HG02571 (cell line): ENCODE results near the gene NUP43.
"Not testable (repeated sequence)": the region's sequence is repeated elsewhere in the genome, so short reads cannot be mapped to it uniquely, and the experiment has no call there.

Experiments used
- ATAC-seq: cut with Tn5 transposase; IDR thresholded peaks from one replicate; pipeline ENCODE4 v1.9.1; 2021; ENCODE audit warnings: mild to moderate bottlenecking, moderate library complexity; ENCODE audit not compliant: unreplicated experiment

The NUP43 gene

DNA sequence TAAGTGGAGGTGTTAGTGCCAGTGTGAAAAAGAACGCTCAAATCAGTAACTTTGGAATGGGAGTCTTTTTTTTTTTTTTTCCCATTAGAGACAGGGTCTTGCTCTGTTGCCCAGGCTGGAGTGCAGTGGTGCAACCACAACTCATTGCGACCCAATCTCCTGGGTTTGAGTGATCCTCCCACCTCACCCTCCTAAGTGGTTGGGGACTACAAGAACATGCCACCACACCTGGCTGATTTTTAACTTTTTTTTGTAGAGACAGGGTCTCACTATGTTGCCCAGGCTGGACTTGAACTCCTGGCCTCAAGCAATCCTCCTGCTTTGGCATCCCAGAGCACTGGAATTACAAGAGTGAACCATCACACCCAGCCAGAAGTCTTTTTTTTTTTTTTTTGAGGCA is 48.2 kb downstream of the NUP43 start:
- ATAC-seq = no peak

- no peak for ATAC-seq
Measured at GRCh38 chr6:149696901-149697300, 49.4 kb downstream of the NUP43 start.

DNA sequence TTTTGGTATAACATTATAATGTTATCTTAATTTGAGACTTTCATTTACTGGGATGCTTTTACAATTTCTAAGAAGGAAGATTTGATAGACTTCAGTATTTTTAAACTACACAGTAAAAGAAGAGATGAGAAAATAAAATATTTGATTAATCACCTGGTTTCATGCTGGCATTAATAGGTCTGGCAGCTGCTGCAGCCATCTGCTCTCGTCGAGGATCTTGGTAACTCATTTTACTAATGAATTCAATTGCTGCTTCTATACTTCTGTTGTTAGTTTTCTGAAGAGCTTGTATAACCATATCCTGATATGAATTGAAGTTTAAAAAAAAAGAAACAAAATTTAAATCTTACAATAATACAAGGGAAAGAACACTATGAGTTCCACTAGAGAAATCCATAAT is 51.4 kb downstream of the NUP43 start:
- no peak for ATAC-seq

DNA sequence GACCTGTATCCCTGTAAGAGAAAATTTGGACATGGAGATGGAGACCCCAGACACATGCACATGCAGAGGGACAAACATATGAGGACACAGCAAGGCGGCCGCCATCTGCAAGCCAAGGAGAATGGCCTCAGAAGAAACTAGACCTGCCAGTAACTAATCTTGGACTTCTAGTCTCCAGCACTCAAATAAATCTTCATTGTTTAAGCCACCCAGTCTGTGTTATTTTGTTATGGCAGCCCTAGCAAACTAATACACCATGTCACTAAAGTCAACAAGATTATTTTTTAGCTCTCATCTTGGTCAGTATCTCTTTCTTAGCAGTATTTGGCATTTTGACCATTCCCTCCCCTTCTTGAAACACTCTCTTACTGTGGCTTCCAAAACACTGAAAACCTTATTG is 55.1 kb downstream of the NUP43 start:
- no peak for ATAC-seq

- no peak for ATAC-seq
Measured at GRCh38 chr6:149686230-149686629, 60.1 kb downstream of the NUP43 start.

DNA sequence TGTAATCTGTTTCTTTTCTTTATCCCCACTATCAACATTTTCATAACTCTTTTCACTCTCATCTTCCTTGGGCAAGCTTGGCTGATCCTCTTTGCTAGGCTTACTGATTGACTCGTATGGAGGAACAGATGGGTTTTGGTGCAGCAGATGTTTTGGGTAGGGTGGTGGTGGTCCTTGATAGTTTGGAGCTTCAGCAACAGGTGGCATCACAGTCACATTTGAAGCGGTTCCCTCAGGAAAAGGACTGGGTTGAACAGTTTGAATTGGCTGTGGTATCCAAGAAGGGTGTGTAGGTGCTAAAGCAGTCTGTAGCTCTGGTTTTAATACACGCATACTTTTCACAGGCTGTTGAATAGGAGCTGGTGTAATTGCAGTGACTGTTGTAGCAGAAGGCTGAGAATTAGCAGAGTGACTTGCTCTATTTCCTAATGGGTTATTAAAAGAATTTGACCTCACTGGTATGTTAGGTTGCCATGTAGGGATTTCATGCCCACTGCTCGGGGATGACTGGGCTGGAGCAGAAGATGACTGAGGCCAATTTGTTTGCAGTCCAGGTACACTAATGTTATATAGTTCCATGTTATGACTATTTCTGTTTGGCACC is 63.0 kb downstream of the NUP43 start:
- ATAC-seq = no peak

DNA sequence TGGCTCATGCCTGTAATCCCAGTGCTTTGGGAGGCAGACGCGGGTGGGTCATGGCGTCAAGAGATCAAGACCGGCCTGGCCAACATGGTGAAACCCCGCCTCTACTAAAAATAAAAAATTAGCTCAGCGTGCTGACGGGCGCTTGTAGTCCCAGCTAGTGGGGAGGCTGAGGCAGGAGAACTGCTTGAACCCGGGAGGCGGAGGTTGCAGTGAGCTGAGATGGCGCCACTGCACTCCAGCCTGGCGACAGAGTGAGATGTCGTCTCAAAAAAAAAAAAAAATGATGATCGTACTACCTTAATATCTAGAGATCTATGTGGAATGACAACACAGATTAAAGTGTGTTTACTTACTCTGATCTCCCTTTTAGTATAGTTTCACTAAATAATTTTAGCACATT is 64.5 kb downstream of the NUP43 start:
- ATAC-seq = not testable (repeated sequence)

GRCh38 chr6:149681209-149681608 is 65.1 kb downstream of the NUP43 start:
- ATAC-seq = no peak

- ATAC-seq = peak; percentile 66
Measured at GRCh38 chr6:149680503-149680902, 65.8 kb downstream of the NUP43 start.
